ENCODE results near the gene ILKAP. TPM values are rescaled to one million over a fixed set of nuclear protein-coding genes. Genes with fewer than 3 reads are reported as not detected.

The ILKAP gene
- polyA plus RNA-seq, 1 of the 3 experiments (the other 2 are of a cell fraction): 49.2 TPM

DNA sequence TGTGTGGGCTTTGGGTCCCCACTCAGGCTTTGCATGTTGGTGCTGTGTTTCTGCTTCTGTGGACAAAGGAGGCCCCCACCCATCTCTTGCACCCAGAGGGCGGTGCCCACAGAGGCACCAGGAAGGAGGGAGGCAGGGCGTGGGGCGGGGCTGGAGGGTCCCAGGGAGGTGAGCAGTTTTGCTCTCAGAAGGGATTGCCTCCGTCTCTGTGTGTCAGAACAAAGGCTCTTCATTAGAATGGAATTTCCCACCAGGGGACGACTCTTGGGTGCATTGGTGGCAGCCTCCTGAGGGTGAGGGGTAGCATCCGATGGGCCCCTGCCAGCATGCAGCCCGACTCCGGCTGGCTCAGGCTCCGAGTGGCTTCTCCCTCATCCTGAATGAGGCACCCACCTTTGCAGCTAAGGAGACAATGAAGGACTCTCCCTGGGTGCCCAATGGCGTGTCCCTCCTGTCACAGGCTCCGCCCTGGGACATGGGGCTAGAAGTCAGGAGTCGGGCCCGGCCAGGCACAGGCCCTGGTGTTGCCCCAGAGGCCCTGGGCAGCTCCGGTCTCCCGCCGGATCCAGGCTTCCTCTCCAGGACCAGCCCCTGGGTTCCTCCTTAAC lies 51.8 kb downstream of the ILKAP start:
- CTCF ChIA-PET: interaction anchor here (1.1 to 1.7 kb wide), 2 partner anchors 9 kb away, joined by 3 to 5 read pairs; no protein-coding TSS in a partner anchor
- WGBS (ENCODE audit: low lambda C conversion rate): 78% methylated on average over 8 of the region's 16 CpGs
- H4K20me1 ChIP-seq (ENCODE audit: insufficient read depth): no peaks in the 10 kb centered on the region

DNA sequence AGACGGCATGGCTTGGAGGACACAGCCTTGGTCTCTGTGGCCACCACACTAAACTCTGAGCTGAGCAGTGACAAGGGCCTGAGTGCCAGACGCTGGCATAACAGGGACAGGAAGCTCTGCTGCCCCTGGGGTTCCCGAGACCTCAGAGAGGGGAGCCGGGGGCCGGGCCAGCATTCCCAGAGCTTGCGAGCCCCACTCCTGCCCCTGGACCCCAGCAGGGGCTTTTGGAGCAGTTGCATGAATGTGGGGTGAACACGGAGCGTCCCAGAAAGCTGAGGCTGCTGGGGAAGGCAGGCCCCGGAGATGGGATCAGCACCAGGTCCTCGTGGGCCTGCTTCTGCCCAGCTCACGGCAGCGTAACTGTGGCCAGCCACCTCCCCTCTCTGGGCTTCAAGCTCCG lies 52.3 kb downstream of the ILKAP start:
- ChIA-PET POLR2A (no interaction called here), CTCF (interaction anchor here (1.1 to 1.7 kb wide), 3 partner anchors 9 to 11 kb away, joined by 3 to 5 read pairs (median 3); no protein-coding TSS in a partner anchor)
- Histone ChIP-seq H2AFZ (ENCODE audit: low read depth) (no peak overlapping the region), H3K9me2 (no peaks in the 10 kb centered on the region), H3K4me1 (ENCODE audit: control insufficient read depth in 1 of 2, insufficient read depth in 2 of 2, low read depth in 1 of 2, low read length in 1 of 2) (peaks cover 0 to 6% of the 10 kb centered on the region in 2 experiments; a peak in 1 of 4 replicates), H3K27ac (ENCODE audit: low read depth in 2 of 2, low read length in 1 of 2) (no peak overlapping the region), H3K4me3 (ENCODE audit: low read depth in 2 of 2, low read length in 1 of 2) (no peak overlapping the region), H4K20me1 (ENCODE audit: insufficient read depth) (no peaks in the 10 kb centered on the region), H3K4me2 (no peak overlapping the region), H3K27me3 (ENCODE audit: insufficient read depth) (no peaks in the 10 kb centered on the region), H3F3A (replicated peaks; ENCODE audit: insufficient read depth) (no peaks in the 10 kb centered on the region), H3K79me2 (ENCODE audit: insufficient read depth) (no peaks in the 10 kb centered on the region), H3K36me3 (replicated peaks in 1 of 2; ENCODE audit: control insufficient read depth in 1 of 2, insufficient read depth in 2 of 2, low read length in 1 of 2) (no peaks in the 10 kb centered on the region), H3K9me3 (no peaks in the 10 kb centered on the region), H3K9ac (no peak overlapping the region)
- DNase-seq: no peak
- 81% methylated on average over 13 of the region's 13 CpGs for WGBS (ENCODE audit: low lambda C conversion rate)
- no peak for TF ChIP-seq ZBTB33 (IDR thresholded peaks at IDR 0.05; ENCODE audit: borderline replicate concordance, low read depth)
- no peak for TF ChIP-seq FOSL2 (IDR thresholded peaks at IDR 0.05; ENCODE audit: borderline replicate concordance, low read depth)
- TF ChIP-seq RXRA (IDR thresholded peaks at IDR 0.05; ENCODE audit: borderline replicate concordance, low read depth): no peak
- no peak for TF ChIP-seq EP300 (IDR thresholded peaks at IDR 0.05; ENCODE audit: borderline replicate concordance in 1 of 2, low read depth in 1 of 2, low read length in 1 of 2)
- no peak for TF ChIP-seq NFIC (IDR thresholded peaks at IDR 0.05; ENCODE audit: borderline replicate concordance)
- no peak for TF ChIP-seq MAX (IDR thresholded peaks at IDR 0.05; ENCODE audit: low read depth)
- no peak for TF ChIP-seq CHD2 (IDR thresholded peaks at IDR 0.05; ENCODE audit: low read length, partially characterized antibody)
- no peak for TF ChIP-seq IRF3 (IDR thresholded peaks at IDR 0.05; ENCODE audit: low read depth, low read length)
- no peak for TF ChIP-seq FOXM1 (IDR thresholded peaks at IDR 0.05; ENCODE audit: low read depth)
- TF ChIP-seq EZH2phosphoT487 (IDR thresholded peaks at IDR 0.05; ENCODE audit: borderline replicate concordance, low read depth): no peak
- no peak for TF ChIP-seq TEAD4 (IDR thresholded peaks at IDR 0.05; ENCODE audit: borderline replicate concordance, insufficient read depth)
- no peak for TF ChIP-seq FOXJ3 (CRISPR knock-in tag; IDR thresholded peaks at IDR 0.05)
- TF ChIP-seq MEF2A (IDR thresholded peaks at IDR 0.05; ENCODE audit: borderline replicate concordance, low read depth): no peak

More for the DNA sequence above, 51.8 kb downstream of the ILKAP start:
- TF ChIP-seq RXRA (IDR thresholded peaks at IDR 0.05; ENCODE audit: borderline replicate concordance, low read depth) (no peak), GABPA (IDR thresholded peaks at IDR 0.05; ENCODE audit: low read depth) (no peak), GATA2 (CRISPR knock-in tag; IDR thresholded peaks at IDR 0.05) (no peak)
- H3K9me3 ChIP-seq: no peaks in the 10 kb centered on the region
- H3K27me3 ChIP-seq (ENCODE audit: insufficient read depth): no peaks in the 10 kb centered on the region
- H3F3A ChIP-seq (replicated peaks; ENCODE audit: insufficient read depth): no peaks in the 10 kb centered on the region
- no peak overlapping the region for H3K27ac ChIP-seq (ENCODE audit: low read depth in 2 of 2, low read length in 1 of 2)
- H3K4me2 ChIP-seq: no peak overlapping the region
- POLR2A ChIA-PET: no interaction called here
- H3K9ac ChIP-seq: no peak overlapping the region
- H3K9me2 ChIP-seq: no peaks in the 10 kb centered on the region
- H3K4me1 ChIP-seq (ENCODE audit: control insufficient read depth in 1 of 2, insufficient read depth in 2 of 2, low read depth in 1 of 2, low read length in 1 of 2): peaks cover 0 to 6% of the 10 kb centered on the region in 2 experiments; a peak in 1 of 4 replicates
- no peaks in the 10 kb centered on the region for H3K79me2 ChIP-seq (ENCODE audit: insufficient read depth)
- H3K4me3 ChIP-seq (ENCODE audit: low read depth in 2 of 2, low read length in 1 of 2): no peak overlapping the region
- H2AFZ ChIP-seq (ENCODE audit: low read depth): no peak overlapping the region
- DNase-seq: no peak
- no peaks in the 10 kb centered on the region for H3K36me3 ChIP-seq (replicated peaks in 1 of 2; ENCODE audit: control insufficient read depth in 1 of 2, insufficient read depth in 2 of 2, low read length in 1 of 2)

All from SK-N-SH (cell line).